SK-N-SH (cell line): ENCODE measurements around the gene EGFL8.
A peak's percentile ranks its signal among the peaks of the same experiment; 100 is the strongest.

ENCODE experiments used
- CTCF ChIP-seq: fragments of 200-600 bp; sonication (generic); IDR thresholded peaks from 2 replicates; pipeline ENCODE4 v1.6.1; 2017; ENCODE audit warnings: antibody characterized with exemption, mild to moderate bottlenecking, moderate library complexity
- IRF3 ChIP-seq: fragments of 150-350 bp; IDR thresholded peaks from 2 replicates; pipeline ENCODE4 v1.6.1; 2016; ENCODE audit warnings: mild to moderate bottlenecking, low read depth, low read length
- NFIC ChIP-seq: IDR thresholded peaks from 2 replicates; pipeline ENCODE4 v1.4.0; 2012; ENCODE audit warnings: borderline replicate concordance
- POLR2AphosphoS5 ChIP-seq: IDR thresholded peaks from 2 replicates; pipeline ENCODE4 v1.6.1; 2012; ENCODE audit warnings: low read depth, low read length
- RAD21 ChIP-seq: IDR thresholded peaks from 2 replicates; pipeline ENCODE4 v1.6.1; 2012; ENCODE audit warnings: mild to moderate bottlenecking, low read length
- RXRA ChIP-seq: IDR thresholded peaks from 2 replicates; pipeline ENCODE4 v1.4.0; 2012; ENCODE audit warnings: low read depth, mild to moderate bottlenecking, borderline replicate concordance
- SIN3A ChIP-seq: IDR thresholded peaks from 2 replicates; pipeline ENCODE4 v1.6.1; 2012; ENCODE audit warnings: low read depth, mild to moderate bottlenecking, low read length, moderate library complexity, borderline replicate concordance
- TAF1 ChIP-seq: IDR thresholded peaks from 2 replicates; pipeline ENCODE4 v1.6.1; 2012; ENCODE audit warnings: low read depth, mild to moderate bottlenecking, low read length, moderate library complexity, borderline replicate concordance
- YY1 ChIP-seq: IDR thresholded peaks from 2 replicates; pipeline ENCODE4 v1.4.0; 2012; ENCODE audit warnings: low read depth, mild to moderate bottlenecking
- TF ChIP-seq, protein P1 (sequence below): IDR thresholded peaks from 2 replicates; pipeline ENCODE4 v1.4.0; 2012; ENCODE audit warnings: low read depth

GRCh38 chr6:32166411-32167061, 2.1 kb downstream of the EGFL8 start:
- TF ChIP-seq CTCF (no peak), SIN3A (no peak), NFIC (no peak), RAD21 (peak; percentile 12; the same call in 1 of the 2 replicates), YY1 (no peak), IRF3 (no peak), POLR2AphosphoS5 (no peak), TAF1 (no peak), RXRA (no peak)
- TF ChIP-seq, protein P1, sequence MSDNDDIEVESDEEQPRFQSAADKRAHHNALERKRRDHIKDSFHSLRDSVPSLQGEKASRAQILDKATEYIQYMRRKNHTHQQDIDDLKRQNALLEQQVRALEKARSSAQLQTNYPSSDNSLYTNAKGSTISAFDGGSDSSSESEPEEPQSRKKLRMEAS: no peak
